Activated naive CD8-positive, alpha-beta T cell (primary cell): Measurements from ENCODE around the gene COL25A1.
A peak's percentile ranks its signal among the peaks of the same experiment; 100 is the strongest.

Experiments used
- H3K27ac Mint-ChIP-seq: one replicate; pipeline ENCODE4 v1.8.0; 2021; ENCODE audit warnings: mixed read lengths
- H3K27me3 Mint-ChIP-seq: one replicate; pipeline ENCODE4 v1.8.0; 2021; ENCODE audit warnings: mixed read lengths
- H3K36me3 Mint-ChIP-seq: one replicate; pipeline ENCODE4 v1.8.0; 2021; ENCODE audit warnings: mixed read lengths
- H3K4me1 Mint-ChIP-seq: one replicate; pipeline ENCODE4 v1.8.0; 2021; ENCODE audit warnings: low read depth, mixed read lengths
- H3K4me3 Mint-ChIP-seq: one replicate; pipeline ENCODE4 v1.8.0; 2021; ENCODE audit warnings: mild to moderate bottlenecking, mixed read lengths
- H3K9me3 Mint-ChIP-seq: one replicate; pipeline ENCODE4 v1.8.0; 2021; ENCODE audit warnings: low read depth, mixed read lengths

Gene COL25A1

GRCh38 chr4:109302361-109303139 is at the start of gene COL25A1:
COL25A1 (minus strand) TSS chr4:109302658.
- peaks cover 39% of the 10 kb centered on the region for H3K27me3 Mint-ChIP-seq
- H3K4me3 Mint-ChIP-seq = peak within 1 kb of the TSS; percentile 80
- H3K9me3 Mint-ChIP-seq = no peaks in the 10 kb centered on the region
- H3K4me1 Mint-ChIP-seq = peaks cover 18% of the 10 kb centered on the region
- peak within 1 kb of the TSS; percentile 28 for H3K27ac Mint-ChIP-seq
- no peaks in the 10 kb centered on the region for H3K36me3 Mint-ChIP-seq

DNA sequence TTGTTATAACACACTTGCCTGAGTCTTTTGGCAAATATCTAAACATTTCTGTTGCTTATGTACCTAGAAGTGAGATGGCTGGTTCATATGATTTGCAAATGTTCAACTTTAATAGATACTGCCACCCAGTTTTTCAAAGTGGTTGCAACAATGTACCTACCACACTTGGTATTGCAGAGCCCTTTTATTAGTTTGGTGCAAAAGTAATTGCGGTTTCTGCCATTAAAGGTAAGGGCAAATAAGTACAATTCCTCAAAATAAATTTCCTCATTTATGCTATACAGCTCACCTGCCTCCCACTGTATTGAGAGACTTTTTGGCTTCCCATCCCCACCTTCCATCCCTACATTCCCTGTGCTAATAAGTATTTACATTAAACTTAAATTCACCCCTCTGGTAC is 47.7 kb upstream of the COL25A1 start:
- H3K4me1 Mint-ChIP-seq = no peaks in the 10 kb centered on the region
- no peak overlapping the region for H3K27ac Mint-ChIP-seq
- no peak overlapping the region for H3K4me3 Mint-ChIP-seq
- H3K9me3 Mint-ChIP-seq = peaks cover 7% of the 10 kb centered on the region
- peaks cover 19% of the 10 kb centered on the region for H3K27me3 Mint-ChIP-seq
- H3K36me3 Mint-ChIP-seq = no peaks in the 10 kb centered on the region

DNA sequence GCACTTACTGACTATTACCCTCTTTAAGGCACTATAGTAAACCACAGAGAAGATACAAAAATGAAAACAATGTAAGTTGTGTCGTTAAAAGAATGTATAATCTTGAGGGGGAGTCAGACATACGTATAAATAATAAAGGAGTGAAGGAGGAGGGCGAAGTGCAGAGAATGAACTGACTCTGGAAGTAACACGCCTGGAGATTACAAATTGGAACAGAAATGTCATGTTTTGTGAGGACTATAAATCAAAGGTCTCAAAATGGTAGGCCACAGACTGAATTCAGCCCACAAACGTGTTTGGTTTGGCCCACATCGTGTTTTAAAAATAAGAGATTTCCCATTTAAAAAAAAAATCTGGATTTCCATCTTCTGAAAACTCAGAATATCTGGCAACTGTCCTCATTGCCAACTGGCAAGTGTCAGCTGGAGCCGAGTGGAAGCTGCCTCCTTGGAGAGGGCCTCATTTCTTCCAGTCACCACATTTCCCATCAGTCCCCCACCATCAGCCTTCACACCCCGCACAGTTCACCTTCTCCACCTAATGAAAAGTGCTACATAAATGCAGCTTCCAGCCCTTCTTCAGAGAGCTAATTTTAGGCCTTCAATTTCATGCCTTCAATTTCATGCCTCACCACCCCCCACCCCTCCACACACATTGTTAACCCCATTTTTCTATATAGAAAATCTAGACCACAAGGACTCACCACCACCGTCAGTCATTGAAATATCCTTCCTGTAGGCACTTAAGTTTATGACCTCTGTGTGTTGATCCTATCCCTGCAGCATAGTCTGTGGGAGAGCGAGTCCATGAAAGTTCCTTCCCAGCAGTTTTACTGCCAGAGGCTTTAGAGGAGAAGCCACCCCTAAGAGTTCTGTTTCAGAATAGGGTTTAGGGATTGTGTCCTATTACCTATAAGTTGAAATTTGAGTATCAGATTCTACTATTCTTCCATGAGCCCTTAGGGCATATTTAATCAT is 32.0 kb upstream of the COL25A1 start:
- H3K4me1 Mint-ChIP-seq = no peaks in the 10 kb centered on the region
- no peak overlapping the region for H3K27ac Mint-ChIP-seq
- no peak overlapping the region for H3K4me3 Mint-ChIP-seq
- H3K36me3 Mint-ChIP-seq = no peaks in the 10 kb centered on the region
- H3K27me3 Mint-ChIP-seq = peaks cover 4% of the 10 kb centered on the region
- H3K9me3 Mint-ChIP-seq = no peaks in the 10 kb centered on the region

DNA sequence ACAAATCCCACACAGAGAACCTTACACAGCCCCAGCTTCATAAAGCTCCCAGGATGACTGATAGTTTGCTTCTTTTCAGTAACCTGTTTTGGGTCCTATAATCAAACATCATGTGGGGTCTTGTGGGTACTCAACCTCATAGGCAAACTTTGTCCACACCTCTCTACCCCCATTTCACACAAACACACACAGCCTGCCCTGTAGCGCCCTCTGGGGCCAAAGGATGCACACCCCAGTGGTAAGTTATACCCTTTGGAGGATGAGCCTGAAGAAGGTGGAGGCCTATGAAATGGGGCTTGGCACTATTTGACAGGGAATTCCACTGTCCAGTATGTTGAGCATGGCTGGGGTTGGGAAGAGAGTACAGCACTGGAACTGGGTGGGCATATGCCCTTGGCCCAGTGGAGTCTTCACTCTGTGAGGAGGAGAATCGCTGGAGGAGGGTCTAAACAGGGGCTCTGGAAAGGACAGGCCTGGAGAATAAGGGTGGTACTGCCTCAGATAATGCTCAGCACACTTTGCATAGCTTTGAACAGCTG is 30.5 kb upstream of the COL25A1 start:
- no peaks in the 10 kb centered on the region for H3K9me3 Mint-ChIP-seq
- no peaks in the 10 kb centered on the region for H3K36me3 Mint-ChIP-seq
- H3K4me1 Mint-ChIP-seq = no peaks in the 10 kb centered on the region
- H3K27me3 Mint-ChIP-seq = peaks cover 1% of the 10 kb centered on the region
- no peak overlapping the region for H3K4me3 Mint-ChIP-seq
- H3K27ac Mint-ChIP-seq = no peak overlapping the region

DNA sequence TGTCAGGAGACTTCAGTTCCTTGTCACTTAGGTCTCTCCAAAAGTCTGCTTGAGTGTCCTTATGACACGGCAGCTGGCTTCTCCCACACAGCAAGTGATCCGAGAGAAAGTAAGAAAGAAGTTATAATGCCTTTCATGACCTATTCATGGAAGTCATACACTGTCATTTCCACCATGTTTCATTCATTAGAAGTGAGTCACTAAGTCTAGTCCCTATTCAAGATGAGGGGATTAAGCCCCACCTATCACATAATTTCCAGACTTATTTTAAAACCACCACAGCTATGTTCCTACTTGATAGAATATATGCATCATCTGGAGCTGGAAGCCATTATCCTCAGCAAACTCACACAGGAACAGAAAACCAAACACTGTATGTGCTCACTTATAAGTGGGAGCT is 25.2 kb upstream of the COL25A1 start:
- no peaks in the 10 kb centered on the region for H3K4me1 Mint-ChIP-seq
- peaks cover 10% of the 10 kb centered on the region for H3K9me3 Mint-ChIP-seq
- no peak overlapping the region for H3K4me3 Mint-ChIP-seq
- peaks cover 10% of the 10 kb centered on the region for H3K36me3 Mint-ChIP-seq
- H3K27me3 Mint-ChIP-seq = peaks cover 6% of the 10 kb centered on the region
- no peak overlapping the region for H3K27ac Mint-ChIP-seq

DNA sequence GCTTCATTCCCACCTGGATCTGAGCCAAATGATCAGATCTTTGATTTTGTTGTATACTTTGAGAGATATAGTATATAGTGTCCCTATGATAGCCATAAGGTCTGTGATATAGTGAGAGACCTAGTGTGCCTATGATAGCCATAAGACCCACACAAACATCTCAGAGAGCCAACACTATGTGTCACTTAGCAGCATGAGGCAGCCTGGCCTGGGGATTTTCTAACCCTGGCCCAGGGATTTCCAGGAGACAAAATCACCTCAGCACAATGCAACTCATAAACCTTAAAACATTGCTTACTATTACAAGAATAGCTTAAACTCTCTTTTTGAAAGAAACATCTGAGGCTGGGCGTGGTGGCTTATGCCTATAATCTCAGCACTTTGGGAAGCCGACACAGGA is 23.2 kb upstream of the COL25A1 start:
- Mint-ChIP-seq H3K36me3 (peaks cover 14% of the 10 kb centered on the region), H3K9me3 (peaks cover 15% of the 10 kb centered on the region), H3K4me1 (no peaks in the 10 kb centered on the region), H3K27ac (no peak overlapping the region), H3K4me3 (no peak overlapping the region), H3K27me3 (peaks cover 6% of the 10 kb centered on the region)

GRCh38 chr4:109323348-109323747 is 20.9 kb upstream of the COL25A1 start:
- Mint-ChIP-seq H3K9me3 (peaks cover 25% of the 10 kb centered on the region), H3K27ac (no peak overlapping the region)

GRCh38 chr4:109321232-109321631 is 18.8 kb upstream of the COL25A1 start:
- peaks cover 25% of the 10 kb centered on the region for H3K9me3 Mint-ChIP-seq
- no peak overlapping the region for H3K27ac Mint-ChIP-seq
- peaks cover 3% of the 10 kb centered on the region for H3K27me3 Mint-ChIP-seq
- H3K36me3 Mint-ChIP-seq = peaks cover 12% of the 10 kb centered on the region
- H3K4me1 Mint-ChIP-seq = no peaks in the 10 kb centered on the region
- no peak overlapping the region for H3K4me3 Mint-ChIP-seq

More at GRCh38 chr4:109323348-109323747, 20.9 kb upstream of the COL25A1 start:
- Mint-ChIP-seq H3K4me1 (no peaks in the 10 kb centered on the region), H3K4me3 (no peak overlapping the region), H3K27me3 (peaks cover 6% of the 10 kb centered on the region), H3K36me3 (peaks cover 14% of the 10 kb centered on the region)

DNA sequence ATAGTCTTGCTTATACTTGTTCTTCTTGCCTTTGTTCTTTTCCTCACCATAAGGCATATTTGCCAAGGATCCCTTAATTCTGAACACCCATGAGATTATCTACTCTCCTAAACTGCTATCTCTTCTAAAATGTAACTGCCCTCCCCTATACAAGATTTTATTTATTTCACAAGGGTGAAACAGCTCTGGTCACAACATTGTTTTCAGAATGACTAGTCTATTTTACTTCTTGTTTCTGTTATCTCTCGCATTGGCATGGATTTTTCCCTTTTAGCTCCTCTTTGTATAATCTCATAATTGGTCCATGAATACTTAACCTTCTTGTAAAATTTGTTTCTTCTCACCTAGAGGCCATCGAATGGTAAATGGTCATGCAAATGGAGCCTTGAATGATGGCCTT is 17.2 kb upstream of the COL25A1 start:
- H3K36me3 Mint-ChIP-seq = peaks cover 12% of the 10 kb centered on the region
- H3K27ac Mint-ChIP-seq = no peak overlapping the region
- no peaks in the 10 kb centered on the region for H3K4me1 Mint-ChIP-seq
- H3K4me3 Mint-ChIP-seq = no peak overlapping the region
- H3K9me3 Mint-ChIP-seq = peaks cover 25% of the 10 kb centered on the region
- peaks cover 4% of the 10 kb centered on the region for H3K27me3 Mint-ChIP-seq

DNA sequence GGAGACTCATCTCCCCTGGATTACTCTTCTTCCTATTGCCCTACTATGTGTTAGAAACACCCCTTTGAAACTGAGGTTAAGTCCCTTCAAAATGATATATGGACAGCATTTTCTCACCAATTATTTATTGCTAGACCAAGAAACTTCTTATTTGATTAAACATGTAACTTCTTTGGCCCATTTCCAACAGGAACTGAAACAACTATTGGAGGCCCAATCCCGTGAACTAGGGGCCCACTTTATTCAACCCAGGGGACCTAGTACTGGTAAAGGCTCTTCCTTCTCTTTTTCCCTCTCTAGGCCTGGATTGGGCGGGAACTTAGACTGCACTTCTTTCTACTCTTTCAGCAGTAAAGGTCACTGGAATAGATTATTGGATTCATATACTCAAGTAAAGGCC is 16.7 kb upstream of the COL25A1 start:
- Mint-ChIP-seq H3K4me3 (no peak overlapping the region), H3K36me3 (peaks cover 11% of the 10 kb centered on the region), H3K27me3 (peaks cover 7% of the 10 kb centered on the region), H3K4me1 (no peaks in the 10 kb centered on the region), H3K27ac (no peak overlapping the region), H3K9me3 (peaks cover 25% of the 10 kb centered on the region)

- Mint-ChIP-seq H3K27me3 (peaks cover 4% of the 10 kb centered on the region), H3K36me3 (peaks cover 3% of the 10 kb centered on the region), H3K9me3 (peaks cover 24% of the 10 kb centered on the region), H3K27ac (no peak overlapping the region), H3K4me3 (no peak overlapping the region), H3K4me1 (no peaks in the 10 kb centered on the region)
These were observed 13.4 kb upstream of the COL25A1 start for GRCh38 chr4:109315818-109316217.

DNA sequence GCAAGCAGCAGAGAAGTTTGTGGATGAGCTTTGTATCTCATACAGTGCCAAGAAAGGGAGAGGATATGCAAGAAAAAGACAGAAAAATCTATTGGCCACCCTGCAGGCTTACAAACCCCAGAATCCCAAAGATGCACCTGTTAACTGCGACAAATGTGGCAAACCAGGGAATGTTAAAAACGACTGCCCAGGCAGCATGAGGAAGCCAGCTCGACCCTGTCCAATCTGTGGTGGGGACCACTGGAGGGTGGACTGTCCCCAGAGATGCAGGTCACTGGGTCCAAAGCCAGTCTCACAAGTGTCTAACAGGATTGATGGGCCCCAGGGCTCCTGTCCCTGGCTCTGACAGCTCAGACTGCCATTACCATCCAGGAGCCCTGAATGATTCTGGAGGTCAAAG is 12.9 kb upstream of the COL25A1 start:
- H3K27me3 Mint-ChIP-seq = peaks cover 4% of the 10 kb centered on the region
- no peak overlapping the region for H3K4me3 Mint-ChIP-seq
- no peaks in the 10 kb centered on the region for H3K4me1 Mint-ChIP-seq
- peaks cover 3% of the 10 kb centered on the region for H3K36me3 Mint-ChIP-seq
- no peak overlapping the region for H3K27ac Mint-ChIP-seq
- H3K9me3 Mint-ChIP-seq = peaks cover 21% of the 10 kb centered on the region

DNA sequence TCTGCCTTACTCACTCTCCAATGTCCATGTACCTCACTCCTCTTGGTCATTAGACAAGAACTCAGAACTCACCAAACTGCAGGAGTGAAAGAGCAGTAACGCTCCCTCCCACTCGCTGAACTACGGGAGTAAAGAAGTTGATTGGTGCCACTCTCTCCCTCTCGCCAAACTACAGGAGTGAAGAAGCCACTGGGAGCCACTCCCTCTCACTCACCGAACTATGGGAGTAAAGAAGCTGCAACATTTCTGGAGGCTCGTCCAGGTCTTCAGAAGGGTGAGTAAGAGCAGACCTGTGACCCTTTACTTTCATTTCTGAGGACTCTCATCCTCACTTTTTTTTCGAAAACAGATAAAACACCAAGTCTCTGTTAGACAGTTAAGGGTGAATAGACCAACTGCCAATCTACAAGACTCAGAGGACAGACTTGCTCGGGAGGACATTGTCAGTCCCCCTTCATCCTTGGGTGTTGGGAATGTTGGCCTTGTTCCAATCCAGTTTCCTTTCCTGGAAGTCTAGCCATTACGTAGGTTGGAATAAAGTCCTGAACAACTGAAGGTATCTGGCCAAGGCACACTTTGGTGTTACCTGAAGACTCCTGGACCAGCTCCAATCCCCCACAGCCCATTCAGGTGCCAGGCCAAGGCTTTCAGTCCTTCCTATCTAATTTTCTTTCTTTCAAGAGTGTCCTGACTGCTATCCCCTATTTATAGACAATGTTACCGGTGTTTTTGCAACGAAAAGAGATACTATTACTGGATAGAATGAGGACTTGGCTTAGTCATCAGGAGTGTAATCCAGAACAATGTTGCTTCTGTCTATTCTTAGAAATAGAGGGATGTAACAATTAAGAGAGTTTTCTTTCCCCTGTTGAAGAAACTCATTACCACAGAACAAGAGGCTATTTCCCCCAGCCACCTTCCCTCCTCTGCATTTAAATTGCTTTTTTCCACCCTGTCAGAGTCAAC is 11.0 kb upstream of the COL25A1 start:
- H3K9me3 Mint-ChIP-seq = peaks cover 13% of the 10 kb centered on the region
- no peak overlapping the region for H3K27ac Mint-ChIP-seq
- H3K36me3 Mint-ChIP-seq = peaks cover 3% of the 10 kb centered on the region
- no peaks in the 10 kb centered on the region for H3K4me1 Mint-ChIP-seq
- H3K4me3 Mint-ChIP-seq = no peak overlapping the region
- H3K27me3 Mint-ChIP-seq = peaks cover 4% of the 10 kb centered on the region

DNA sequence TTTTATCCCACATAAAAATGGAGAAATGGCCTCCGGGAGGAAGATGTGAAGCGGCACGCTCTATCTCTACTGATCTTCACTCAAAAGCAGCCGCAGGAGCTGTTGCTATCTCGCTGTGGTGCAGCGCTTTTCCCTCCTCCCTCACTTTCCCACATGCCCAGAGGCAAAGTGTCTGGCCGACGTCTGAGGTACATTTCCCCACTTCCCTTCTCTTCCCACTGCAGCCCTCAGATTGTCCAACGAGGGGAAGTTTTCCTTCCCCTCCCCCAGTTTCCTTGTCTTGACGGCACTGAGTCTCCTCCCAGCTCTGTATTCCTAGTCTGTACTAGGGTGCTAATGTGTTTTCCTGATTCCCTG is 660 bp upstream of the COL25A1 start:
- peak overlapping the region; percentile 80 for H3K4me3 Mint-ChIP-seq
- peak overlapping the region; percentile 28 for H3K27ac Mint-ChIP-seq
- peaks cover 18% of the 10 kb centered on the region for H3K4me1 Mint-ChIP-seq
- H3K27me3 Mint-ChIP-seq = peaks cover 38% of the 10 kb centered on the region
- no peaks in the 10 kb centered on the region for H3K9me3 Mint-ChIP-seq
- no peaks in the 10 kb centered on the region for H3K36me3 Mint-ChIP-seq
